IMR-90 (cell line): ENCODE measurements around the gene HOXA3.

Source experiments
- BHLHE40 ChIP-seq: fragments of 150-350 bp; IDR thresholded peaks from 2 replicates; pipeline ENCODE4 v1.6.1; 2016; ENCODE audit warnings: mild to moderate bottlenecking, low read depth, low read length
- CEBPB ChIP-seq: IDR thresholded peaks from 2 replicates; pipeline ENCODE4 v1.6.1; 2012; ENCODE audit warnings: low read depth, low read length, improper control_type of control experiment
- CTCF ChIP-seq: conservative IDR thresholded peaks from 2 replicates; pipeline ENCODE4 v1.5.1; 2012; ENCODE audit warnings: mild to moderate bottlenecking, low read depth, low read length, improper control_type of control experiment
- MAFK ChIP-seq: IDR thresholded peaks from 2 replicates; pipeline ENCODE4 v1.6.1; 2012; ENCODE audit warnings: low read depth, low read length, improper control_type of control experiment
- MAZ ChIP-seq: IDR thresholded peaks from 2 replicates; pipeline ENCODE4 v1.6.1; 2012; ENCODE audit warnings: low read depth, mild to moderate bottlenecking, low read length, improper control_type of control experiment, moderate library complexity, borderline replicate concordance
- NFE2L2 ChIP-seq: fragments of 150-350 bp; IDR thresholded peaks from 2 replicates; pipeline ENCODE4 v1.6.1; 2016; ENCODE audit warnings: low read depth, mild to moderate bottlenecking, low read length
- POLR2A ChIP-seq: IDR thresholded peaks from 2 replicates; pipeline ENCODE4 v1.6.1; 2012; ENCODE audit warnings: mild to moderate bottlenecking, low read depth, low read length
- RAD21 ChIP-seq: IDR thresholded peaks from 2 replicates; pipeline ENCODE4 v1.6.1; 2012; ENCODE audit warnings: low read length, improper control_type of control experiment
- RCOR1 ChIP-seq: IDR thresholded peaks from 2 replicates; pipeline ENCODE4 v1.6.1; 2012; ENCODE audit warnings: mild to moderate bottlenecking, low read length, improper control_type of control experiment; ENCODE audit not compliant: insufficient replicate concordance
- RFX5 ChIP-seq: IDR thresholded peaks from 2 replicates; pipeline ENCODE4 v1.8.0; 2012; ENCODE audit warnings: low read depth, mild to moderate bottlenecking, low read length, moderate library complexity
- SMC3 ChIP-seq: fragments of 150-350 bp; IDR thresholded peaks from 2 replicates; pipeline ENCODE4 v1.6.1; 2016; ENCODE audit warnings: low read depth, mild to moderate bottlenecking, antibody characterized with exemption, low read length, moderate library complexity
- USF2 ChIP-seq: fragments of 150-350 bp; IDR thresholded peaks from 2 replicates; pipeline ENCODE4 v1.6.1; 2017; ENCODE audit warnings: mild to moderate bottlenecking, antibody characterized with exemption, low read length, low read depth

GRCh38 chr7:27132978-27133377, 19.4 kb downstream of the HOXA3 start:
- TF ChIP-seq POLR2A (no peak), CTCF (no peak), MAZ (no peak), SMC3 (no peak), BHLHE40 (no peak), USF2 (no peak), CEBPB (no peak), RFX5 (no peak), MAFK (no peak), NFE2L2 (no peak), RCOR1 (no peak), RAD21 (no peak)
